ENCODE results near the gene RBMS1. TPM values are rescaled to one million over a fixed set of nuclear protein-coding genes. Genes with fewer than 3 reads are reported as not detected.

The RBMS1 gene
- total and polyA plus RNA-seq, 3 donors from 2014 or later, result 26.8 to 34.7 (median 30.0) TPM

DNA sequence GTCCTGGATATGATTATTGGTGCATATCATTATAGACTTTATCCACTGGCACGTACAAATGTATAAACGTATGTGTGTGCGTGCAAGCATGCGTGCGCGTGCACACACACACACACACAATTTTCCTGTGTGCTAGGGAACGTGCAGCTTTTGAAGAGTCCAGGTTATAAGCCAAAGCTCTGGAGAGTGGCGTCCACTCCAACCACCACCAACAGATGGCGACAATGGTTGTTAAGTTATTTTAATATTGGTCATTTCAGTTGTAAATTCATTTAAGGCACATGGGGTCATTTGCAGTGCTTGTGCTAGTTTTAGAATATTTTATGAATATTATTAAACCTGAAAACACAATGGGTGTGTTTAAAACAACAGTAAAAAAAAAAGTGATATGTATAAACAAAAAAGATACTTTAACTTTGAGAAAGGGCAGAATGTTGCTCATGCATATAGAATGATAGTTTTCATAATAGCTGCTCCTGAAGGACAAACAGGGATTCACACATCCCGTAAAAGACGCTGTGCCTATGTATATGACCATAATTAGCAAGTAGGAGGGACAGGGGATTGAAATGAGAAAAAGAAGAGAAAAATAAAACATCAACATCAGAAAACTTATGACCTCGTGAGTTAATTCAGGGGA is 169.3 kb downstream of the RBMS1 start:
- no peak overlapping the region for H3K27ac ChIP-seq
- H3K27me3 ChIP-seq, result no peaks in the 10 kb centered on the region
- no peak for TF ChIP-seq POLR2A (IDR thresholded peaks at IDR 0.05)
- TF ChIP-seq, protein P1, sequence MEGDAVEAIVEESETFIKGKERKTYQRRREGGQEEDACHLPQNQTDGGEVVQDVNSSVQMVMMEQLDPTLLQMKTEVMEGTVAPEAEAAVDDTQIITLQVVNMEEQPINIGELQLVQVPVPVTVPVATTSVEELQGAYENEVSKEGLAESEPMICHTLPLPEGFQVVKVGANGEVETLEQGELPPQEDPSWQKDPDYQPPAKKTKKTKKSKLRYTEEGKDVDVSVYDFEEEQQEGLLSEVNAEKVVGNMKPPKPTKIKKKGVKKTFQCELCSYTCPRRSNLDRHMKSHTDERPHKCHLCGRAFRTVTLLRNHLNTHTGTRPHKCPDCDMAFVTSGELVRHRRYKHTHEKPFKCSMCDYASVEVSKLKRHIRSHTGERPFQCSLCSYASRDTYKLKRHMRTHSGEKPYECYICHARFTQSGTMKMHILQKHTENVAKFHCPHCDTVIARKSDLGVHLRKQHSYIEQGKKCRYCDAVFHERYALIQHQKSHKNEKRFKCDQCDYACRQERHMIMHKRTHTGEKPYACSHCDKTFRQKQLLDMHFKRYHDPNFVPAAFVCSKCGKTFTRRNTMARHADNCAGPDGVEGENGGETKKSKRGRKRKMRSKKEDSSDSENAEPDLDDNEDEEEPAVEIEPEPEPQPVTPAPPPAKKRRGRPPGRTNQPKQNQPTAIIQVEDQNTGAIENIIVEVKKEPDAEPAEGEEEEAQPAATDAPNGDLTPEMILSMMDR (IDR thresholded peaks at IDR 0.05), result peak; percentile 29 to 59 (median 58)
- H3K4me1 ChIP-seq, result peaks cover 4% of the 10 kb centered on the region
- H3K9me3 ChIP-seq, result no peaks in the 10 kb centered on the region
- no peaks in the 10 kb centered on the region for H3K36me3 ChIP-seq (ENCODE audit: low read depth, missing control alignments)
- H3K4me3 ChIP-seq, result no peak overlapping the region
- 65 to 76% methylated on average over 12 of the region's 12 CpGs for WGBS, 2 donors
- DNase-seq, result peak; percentile 68
- intact Hi-C loops (cut with DNase I; ENCODE audit: low total_unique reads), result no loop called here

DNA sequence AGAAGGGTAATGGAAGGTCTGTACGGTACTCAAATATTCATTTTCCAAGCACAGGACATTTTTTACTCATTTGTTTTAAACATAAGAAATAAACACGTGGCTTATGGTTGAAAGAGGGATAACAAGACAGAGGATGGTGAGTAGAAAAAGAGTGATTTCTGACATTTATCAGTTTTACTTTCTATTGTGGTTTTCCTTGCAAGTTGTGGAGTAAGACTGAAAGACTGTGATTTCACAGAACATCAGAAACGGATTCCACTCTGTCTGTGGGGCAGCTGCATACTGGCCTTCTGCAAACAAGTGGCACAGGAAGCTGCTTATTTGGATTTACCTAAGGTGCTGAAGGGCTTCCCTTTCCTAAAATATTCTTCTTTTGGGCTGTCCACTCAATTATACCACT is 171.3 kb downstream of the RBMS1 start:
- H3K27ac ChIP-seq, result no peak overlapping the region
- WGBS, 2 donors, result 82 to 91% methylated on average over 3 of the region's 3 CpGs
- no peak for TF ChIP-seq POLR2A (IDR thresholded peaks at IDR 0.05)
- TF ChIP-seq, protein P1 (IDR thresholded peaks at IDR 0.05), result no peak
- H3K4me3 ChIP-seq, result no peak overlapping the region
- no peaks in the 10 kb centered on the region for H3K27me3 ChIP-seq
- no peaks in the 10 kb centered on the region for H3K9me3 ChIP-seq
- H3K36me3 ChIP-seq (ENCODE audit: low read depth, missing control alignments), result no peaks in the 10 kb centered on the region
- H3K4me1 ChIP-seq, result peaks cover 3% of the 10 kb centered on the region
- DNase-seq, result no peak
- intact Hi-C loops (cut with DNase I; ENCODE audit: low total_unique reads), result no loop called here

DNA sequence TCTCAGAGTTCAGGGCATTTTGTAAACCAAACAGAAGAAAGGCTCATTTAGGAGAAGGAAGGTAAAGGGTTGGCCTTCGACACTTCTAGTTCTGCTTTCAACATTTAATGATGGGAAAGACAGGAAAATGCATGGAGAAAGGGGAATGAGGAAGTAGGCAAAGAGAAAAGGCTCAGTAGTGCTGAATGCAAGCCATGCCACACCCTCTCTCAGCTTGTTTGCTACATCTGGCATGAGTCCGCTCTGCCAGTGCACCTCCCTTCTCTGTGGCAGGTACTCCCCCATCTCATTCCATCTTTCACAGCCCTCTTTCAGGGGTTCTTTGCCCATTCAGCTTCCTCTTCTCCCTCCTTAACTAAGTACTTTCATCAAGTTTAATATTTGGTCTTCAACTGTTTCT is 172.6 kb downstream of the RBMS1 start:
- no peaks in the 10 kb centered on the region for H3K27me3 ChIP-seq
- peaks cover 7% of the 10 kb centered on the region for H3K4me1 ChIP-seq
- H3K27ac ChIP-seq, result no peak overlapping the region
- TF ChIP-seq, protein P1 (IDR thresholded peaks at IDR 0.05), result no peak
- no peak for TF ChIP-seq POLR2A (IDR thresholded peaks at IDR 0.05)
- WGBS, 2 donors, result 76 to 78% methylated on average over 2 of the region's 2 CpGs
- no peak for DNase-seq
- no peaks in the 10 kb centered on the region for H3K36me3 ChIP-seq (ENCODE audit: low read depth, missing control alignments)
- no peaks in the 10 kb centered on the region for H3K9me3 ChIP-seq
- intact Hi-C loops (cut with DNase I; ENCODE audit: low total_unique reads), result no loop called here
- no peak overlapping the region for H3K4me3 ChIP-seq

DNA sequence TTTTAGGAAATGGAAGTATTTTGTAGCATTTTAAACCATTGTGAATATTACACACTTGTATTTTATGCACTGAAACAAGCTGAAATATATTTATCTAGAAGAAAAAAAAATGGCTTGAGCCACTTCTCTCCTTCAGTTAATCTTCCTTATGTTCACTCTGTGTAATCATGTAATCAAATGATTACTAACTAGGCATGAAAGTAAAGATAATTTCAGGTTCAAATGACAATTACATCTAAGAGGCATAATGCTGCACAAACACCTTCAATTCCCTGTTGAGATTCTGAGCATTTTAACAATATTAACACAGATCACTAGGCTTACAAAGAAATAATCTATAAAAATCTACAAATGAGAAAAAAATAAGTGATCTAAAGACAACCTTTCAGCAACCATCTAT is 173.9 kb downstream of the RBMS1 start:
- H3K36me3 ChIP-seq (ENCODE audit: low read depth, missing control alignments), result no peaks in the 10 kb centered on the region
- TF ChIP-seq, protein P1 (IDR thresholded peaks at IDR 0.05), result no peak
- no peak for TF ChIP-seq POLR2A (IDR thresholded peaks at IDR 0.05)
- no peaks in the 10 kb centered on the region for H3K9me3 ChIP-seq
- no peaks in the 10 kb centered on the region for H3K27me3 ChIP-seq
- H3K27ac ChIP-seq, result no peak overlapping the region
- no peak overlapping the region for H3K4me3 ChIP-seq
- H3K4me1 ChIP-seq, result peaks cover 7% of the 10 kb centered on the region
- intact Hi-C loops (cut with DNase I; ENCODE audit: low total_unique reads), result no loop called here
- no peak for DNase-seq

DNA sequence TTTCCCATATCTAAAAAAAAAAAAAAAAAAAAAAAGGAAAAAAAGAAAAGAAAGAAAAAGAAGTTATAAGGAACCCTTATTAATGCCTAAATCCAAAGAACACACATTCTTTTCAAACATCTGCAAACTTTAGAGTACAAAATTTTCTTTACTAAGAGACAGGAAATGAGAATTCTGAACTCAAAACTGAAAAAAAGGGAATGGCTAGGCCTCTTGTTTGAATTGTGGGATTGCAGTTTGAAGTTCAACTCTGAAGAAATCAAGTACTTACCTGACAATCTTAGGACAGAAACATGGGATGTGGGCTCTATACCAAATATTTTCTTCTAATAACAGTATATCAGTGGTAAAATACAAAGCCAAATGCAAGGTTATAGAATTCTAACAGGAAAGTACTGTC is 175.4 kb downstream of the RBMS1 start:
- intact Hi-C loops (cut with DNase I; ENCODE audit: low total_unique reads), result no loop called here
- TF ChIP-seq, protein P1 (IDR thresholded peaks at IDR 0.05), result no peak
- TF ChIP-seq POLR2A (IDR thresholded peaks at IDR 0.05), result no peak
- H3K36me3 ChIP-seq (ENCODE audit: low read depth, missing control alignments), result no peaks in the 10 kb centered on the region
- DNase-seq, result no peak
- peaks cover 7% of the 10 kb centered on the region for H3K4me1 ChIP-seq
- no peaks in the 10 kb centered on the region for H3K27me3 ChIP-seq
- no peak overlapping the region for H3K4me3 ChIP-seq
- no peaks in the 10 kb centered on the region for H3K9me3 ChIP-seq
- no peak overlapping the region for H3K27ac ChIP-seq
